MM.1S (cell line): ENCODE data around the gene CARNS1.

ENCODE experiments used
- DNase-seq: peaks from one replicate; pipeline ENCODE4 v3.0.0-alpha.2; 2015
- H2AFZ ChIP-seq: fragments of 300-600 bp; sonication (generic); 2 replicates; pipeline ENCODE4 v1.6.0; 2016; ENCODE audit warnings: antibody characterized with exemption, low read length
- H3F3A ChIP-seq: fragments of 300-600 bp; sonication (generic); 2 replicates; pipeline ENCODE4 v1.6.1; 2016; ENCODE audit warnings: mild to moderate bottlenecking, antibody characterized with exemption, low read length, moderate library complexity, mixed read lengths; ENCODE audit not compliant: insufficient read depth
- H3K27ac ChIP-seq: fragments of 300-600 bp; sonication (generic); 2 replicates; pipeline ENCODE4 v1.5.1; 2016; ENCODE audit warnings: mild to moderate bottlenecking, low read length
- H3K27me3 ChIP-seq: fragments of 300-600 bp; sonication (generic); replicated peaks from 2 replicates; pipeline ENCODE4 v1.6.0; 2016; ENCODE audit warnings: low read length; ENCODE audit not compliant: insufficient read depth
- H3K36me3 ChIP-seq: fragments of 300-600 bp; sonication (generic); replicated peaks from 2 replicates; pipeline ENCODE4 v1.6.1; 2016; ENCODE audit warnings: mild to moderate bottlenecking, low read length, mixed read lengths; ENCODE audit not compliant: insufficient read depth
- H3K4me1 ChIP-seq: fragments of 300-600 bp; sonication (generic); 2 replicates; pipeline ENCODE4 v1.6.1; 2016; ENCODE audit warnings: low read length, mixed read lengths
- H3K4me2 ChIP-seq: fragments of 300-600 bp; sonication (generic); 2 replicates; pipeline ENCODE4 v1.6.0; 2016; ENCODE audit warnings: low read depth, low read length
- H3K4me3 ChIP-seq: fragments of 300-600 bp; sonication (generic); 2 replicates; pipeline ENCODE4 v1.5.1; 2016; ENCODE audit warnings: low read length, mixed read lengths
- H3K79me2 ChIP-seq: fragments of 300-600 bp; sonication (generic); 2 replicates; pipeline ENCODE4 v1.6.1; 2016; ENCODE audit warnings: mixed run types, low read length, mixed read lengths
- H3K9ac ChIP-seq: fragments of 300-600 bp; sonication (generic); 2 replicates; pipeline ENCODE4 v1.6.1; 2016; ENCODE audit warnings: low read length, mixed read lengths
- H3K9me2 ChIP-seq: fragments of 300-600 bp; sonication (generic); replicated peaks from 2 replicates; pipeline ENCODE4 v1.6.1; 2016; ENCODE audit warnings: mild to moderate bottlenecking, low read length, mixed read lengths; ENCODE audit not compliant: insufficient read depth
- H3K9me3 ChIP-seq: fragments of 300-600 bp; sonication (generic); replicated peaks from 2 replicates; pipeline ENCODE4 v1.6.1; 2016; ENCODE audit warnings: mild to moderate bottlenecking, low read length, mixed read lengths; ENCODE audit not compliant: insufficient read depth
- H4K20me1 ChIP-seq: fragments of 300-600 bp; sonication (generic); 2 replicates; pipeline ENCODE4 v1.6.1; 2016; ENCODE audit warnings: mild to moderate bottlenecking, low read length, moderate library complexity, mixed read lengths; ENCODE audit not compliant: insufficient read depth
- CTCF ChIP-seq: fragments of 300-600 bp; sonication (generic); IDR thresholded peaks from 2 replicates; pipeline ENCODE4 v1.5.1; 2016; ENCODE audit warnings: antibody characterized with exemption, low read length, mixed read lengths
- EZH2 ChIP-seq: fragments of 300-600 bp; sonication (generic); optimal IDR thresholded peaks from 2 replicates; pipeline ENCODE3; 2017; ENCODE audit warnings: low read depth, mild to moderate bottlenecking, antibody characterized with exemption, low read length, mixed read lengths
- EZH2phosphoT487 ChIP-seq: fragments of 300-600 bp; sonication (generic); IDR thresholded peaks from 2 replicates; pipeline ENCODE4 v1.6.1; 2018; ENCODE audit warnings: antibody characterized with exemption, low read length

CARNS1 gene

GRCh38 chr11:67441098-67441563, 25.7 kb downstream of the CARNS1 start:
- H3K27me3 ChIP-seq: no peaks in the 10 kb centered on the region
- H3K36me3 ChIP-seq: no peaks in the 10 kb centered on the region
- no peaks in the 10 kb centered on the region for H4K20me1 ChIP-seq
- no peak overlapping the region for H3K4me3 ChIP-seq
- H3K9me2 ChIP-seq: no peaks in the 10 kb centered on the region
- no peaks in the 10 kb centered on the region for H3F3A ChIP-seq
- H3K27ac ChIP-seq: no peak overlapping the region
- no peak overlapping the region for H3K9ac ChIP-seq
- TF ChIP-seq CTCF (no peak), EZH2 (no peak), EZH2phosphoT487 (no peak)
- DNase-seq: no peak
- no peak overlapping the region for H3K4me2 ChIP-seq
- H3K79me2 ChIP-seq: no peaks in the 10 kb centered on the region
- no peaks in the 10 kb centered on the region for H3K9me3 ChIP-seq
- no peak overlapping the region for H2AFZ ChIP-seq
- peaks cover 4% of the 10 kb centered on the region; the same call in 1 of the 2 replicates for H3K4me1 ChIP-seq

GRCh38 chr11:67441731-67442351, 26.4 kb downstream of the CARNS1 start:
- H3K9ac ChIP-seq: no peak overlapping the region
- peaks cover 4% of the 10 kb centered on the region; the same call in 1 of the 2 replicates for H3K4me1 ChIP-seq
- H3K79me2 ChIP-seq: no peaks in the 10 kb centered on the region
- H3K9me3 ChIP-seq: no peaks in the 10 kb centered on the region
- no peak overlapping the region for H3K4me3 ChIP-seq
- H3K4me2 ChIP-seq: no peak overlapping the region
- H3F3A ChIP-seq: no peaks in the 10 kb centered on the region
- no peaks in the 10 kb centered on the region for H4K20me1 ChIP-seq
- H3K27ac ChIP-seq: no peak overlapping the region
- TF ChIP-seq CTCF: no peak
- TF ChIP-seq EZH2phosphoT487: no peak
- TF ChIP-seq EZH2: no peak
- no peaks in the 10 kb centered on the region for H3K36me3 ChIP-seq
- no peak for DNase-seq
- H3K9me2 ChIP-seq: no peaks in the 10 kb centered on the region
- no peak overlapping the region for H2AFZ ChIP-seq
- H3K27me3 ChIP-seq: no peaks in the 10 kb centered on the region

GRCh38 chr11:67442504-67443404, 27.3 kb downstream of the CARNS1 start:
- peaks cover 4% of the 10 kb centered on the region; the same call in 1 of the 2 replicates for H3K4me1 ChIP-seq
- TF ChIP-seq CTCF: no peak
- no peak for TF ChIP-seq EZH2phosphoT487
- TF ChIP-seq EZH2: no peak
- no peaks in the 10 kb centered on the region for H3K79me2 ChIP-seq
- no peaks in the 10 kb centered on the region for H4K20me1 ChIP-seq
- no peak overlapping the region for H3K4me3 ChIP-seq
- H3K9me3 ChIP-seq: no peaks in the 10 kb centered on the region
- H3K9ac ChIP-seq: no peak overlapping the region
- no peak for DNase-seq
- no peaks in the 10 kb centered on the region for H3K27me3 ChIP-seq
- H3F3A ChIP-seq: no peaks in the 10 kb centered on the region
- no peaks in the 10 kb centered on the region for H3K36me3 ChIP-seq
- H3K4me2 ChIP-seq: no peak overlapping the region
- no peak overlapping the region for H3K27ac ChIP-seq
- H3K9me2 ChIP-seq: no peaks in the 10 kb centered on the region
- H2AFZ ChIP-seq: no peak overlapping the region
